NCI-H2107 treated with DMSO at 0.1 percent for 48 hours (cell line): ENCODE measurements around the gene ELAPOR2.
"Not testable (repeated sequence)": the region's sequence is repeated elsewhere in the genome, so short reads cannot be mapped to it uniquely, and the experiment has no call there.

Source experiments
- DNase-seq: peaks from one replicate; lab custom pipeline; 2025; ENCODE audit not compliant: unreplicated experiment; lab: John Stamatoyannopoulos, UW

ELAPOR2 gene

DNA sequence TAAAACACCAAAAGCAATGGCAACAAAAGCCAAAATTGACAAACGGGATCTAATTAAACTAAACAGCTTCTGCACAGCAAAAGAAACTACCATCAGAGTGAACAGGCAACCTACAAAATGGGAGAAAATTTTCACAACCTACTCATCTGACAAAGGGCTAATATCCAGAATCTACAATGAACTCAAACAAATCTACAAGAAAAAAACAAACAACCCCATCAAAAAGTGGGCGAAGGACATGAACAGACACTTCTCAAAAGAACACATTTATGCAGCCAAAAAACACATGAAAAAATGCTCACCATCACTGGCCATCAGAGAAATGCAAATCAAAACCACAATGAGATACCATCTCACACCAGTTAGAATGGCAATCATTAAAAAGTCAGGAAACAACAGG is 14.7 kb downstream of the ELAPOR2 start:
- DNase-seq: not testable (repeated sequence)

DNA sequence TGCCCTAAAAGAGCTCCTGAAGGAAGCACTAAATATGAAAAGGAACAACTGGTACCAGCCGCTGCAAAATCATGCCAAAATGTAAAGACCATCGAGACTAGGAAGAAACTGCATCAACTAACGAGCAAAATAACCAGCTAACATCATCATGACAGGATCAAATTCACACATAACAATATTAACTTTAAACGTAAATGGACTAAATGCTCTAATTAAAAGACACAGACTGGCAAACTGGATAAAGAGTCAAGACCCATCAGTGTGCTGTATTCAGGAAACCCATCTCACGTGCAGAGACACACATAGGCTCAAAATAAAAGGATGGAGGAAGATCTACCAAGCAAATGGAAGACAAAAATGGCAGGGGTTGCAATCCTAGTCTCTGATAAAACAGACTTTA is 17.9 kb downstream of the ELAPOR2 start:
- DNase-seq: not testable (repeated sequence)

DNA sequence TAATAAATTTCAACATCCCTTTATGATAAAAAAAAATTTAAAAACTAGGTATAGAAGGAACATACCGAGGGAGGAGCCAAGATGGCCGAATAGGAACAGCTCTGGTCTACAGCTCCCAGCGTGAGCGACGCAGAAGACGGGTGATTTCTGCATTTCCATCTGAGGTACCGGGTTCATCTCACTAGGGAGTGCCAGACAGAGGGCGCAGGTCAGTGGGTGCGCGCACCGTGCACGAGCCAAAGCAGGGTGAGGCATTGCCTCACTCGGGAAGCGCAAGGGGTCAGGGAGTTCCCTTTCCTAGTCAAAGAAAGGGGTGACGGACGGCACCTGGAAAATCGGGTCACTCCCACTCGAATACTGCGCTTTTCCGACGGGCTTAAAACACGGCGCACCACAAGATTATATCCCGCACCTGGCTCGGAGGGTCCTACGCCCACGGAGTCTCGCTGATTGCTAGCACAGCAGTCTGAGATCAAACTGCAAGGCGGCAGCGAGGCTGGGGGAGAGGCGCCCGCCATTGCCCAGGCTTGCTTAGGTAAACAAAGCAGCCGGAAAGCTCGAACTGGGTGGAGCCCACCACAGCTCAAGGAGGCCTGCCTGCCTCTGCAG is 19.7 kb downstream of the ELAPOR2 start:
- DNase-seq: not testable (repeated sequence)

DNA sequence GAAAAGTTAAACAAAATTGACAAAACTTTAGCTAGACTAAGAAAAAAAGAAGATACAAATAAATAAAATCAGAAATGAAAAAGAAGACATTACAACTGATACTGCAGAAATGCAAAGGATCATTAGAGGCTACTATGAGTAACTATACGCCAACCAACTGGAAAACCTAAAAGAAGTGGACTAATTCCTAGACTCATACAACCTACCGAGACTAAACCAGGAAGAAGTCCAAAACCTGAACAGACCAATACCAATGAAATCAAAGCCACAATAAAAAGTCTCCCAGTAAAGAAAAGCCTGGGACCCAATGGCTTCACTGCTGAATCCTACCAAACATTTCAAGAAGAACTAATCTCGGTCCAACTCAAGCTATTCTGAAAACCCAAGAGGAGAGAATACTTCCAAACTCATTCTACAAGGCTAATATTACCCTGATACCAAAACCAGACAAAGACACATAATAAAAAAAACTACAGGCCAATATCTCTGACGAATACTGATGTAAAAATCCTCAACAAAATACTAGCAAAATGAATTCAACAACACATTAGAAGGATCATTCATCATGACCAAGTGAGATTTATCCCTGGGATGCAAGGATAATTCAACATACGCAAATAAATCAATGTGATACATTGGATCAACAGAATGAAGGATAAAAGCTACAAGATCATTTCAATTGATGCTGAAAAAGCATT is 20.3 kb downstream of the ELAPOR2 start:
- no peak for DNase-seq

DNA sequence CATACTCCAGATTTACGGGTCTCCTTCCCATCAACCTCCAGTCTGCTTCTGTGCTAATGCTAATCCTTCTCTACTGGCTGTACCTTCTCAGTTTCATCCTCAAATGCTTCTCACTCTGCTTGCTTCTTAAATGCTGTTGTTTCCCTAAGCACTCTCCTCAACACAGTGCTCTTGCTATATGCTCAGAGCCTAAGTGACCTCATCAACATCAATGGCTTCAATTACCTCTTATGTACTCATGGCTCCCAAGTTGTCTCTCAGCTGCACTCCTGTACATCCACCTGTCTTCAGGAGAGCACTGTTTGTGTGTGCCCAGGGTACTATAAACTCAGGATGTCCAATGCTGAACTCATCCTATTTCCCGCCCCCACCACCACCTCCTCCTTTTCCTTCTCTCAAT is 22.5 kb downstream of the ELAPOR2 start:
- DNase-seq: no peak

DNA sequence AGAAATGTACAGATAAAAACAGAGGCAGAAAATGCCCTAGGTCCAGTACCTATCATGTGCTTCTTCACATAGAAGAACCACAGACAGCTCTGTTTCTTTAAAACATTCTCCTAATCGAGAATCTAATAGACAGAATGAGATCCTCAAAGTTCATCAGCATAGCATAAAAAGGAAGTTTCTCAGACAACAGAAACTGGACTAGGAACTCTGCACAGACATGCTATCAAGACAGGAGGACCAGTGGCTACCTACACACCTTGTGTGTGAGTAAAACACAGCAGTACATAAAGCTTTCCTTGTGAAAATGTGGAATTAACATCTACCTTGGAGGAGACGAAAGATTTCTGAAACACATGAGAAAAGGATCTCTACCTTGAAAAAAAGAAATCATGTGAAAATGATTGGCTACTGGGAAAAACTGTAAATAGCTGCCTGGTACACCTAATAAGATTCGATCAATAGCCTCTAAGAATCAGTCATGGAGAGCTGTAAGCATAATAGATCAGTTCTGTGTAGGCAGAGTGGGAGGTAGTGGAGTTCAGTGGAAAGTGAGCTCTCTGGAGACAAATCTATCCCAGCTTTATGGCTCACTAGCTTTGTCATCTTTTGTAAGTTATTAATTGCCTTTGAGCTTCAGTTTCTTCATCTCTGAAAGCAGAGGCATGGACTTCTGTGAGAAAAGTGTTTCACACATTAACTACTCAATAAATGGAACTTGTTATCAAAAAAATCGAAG is 26.7 kb downstream of the ELAPOR2 start:
- no peak for DNase-seq

DNA sequence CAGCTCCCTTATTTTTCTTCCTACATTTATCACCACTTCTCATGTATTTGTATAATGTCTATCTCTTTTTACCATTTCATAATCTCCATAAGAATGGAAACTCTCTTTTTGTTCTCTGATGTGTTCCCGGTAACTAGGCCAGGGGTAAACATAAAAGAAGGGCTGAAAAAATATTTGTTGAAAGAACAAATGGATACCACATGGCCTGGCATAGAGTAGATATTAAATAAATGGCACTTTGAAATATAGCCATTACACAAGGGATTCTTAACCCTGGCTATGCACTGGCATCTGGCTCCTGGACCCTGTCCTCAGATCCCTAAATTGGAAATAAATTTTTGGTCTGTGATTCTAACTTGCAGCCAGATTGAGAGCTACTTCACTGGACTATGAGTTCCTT is 30.4 kb downstream of the ELAPOR2 start:
- no peak for DNase-seq

DNA sequence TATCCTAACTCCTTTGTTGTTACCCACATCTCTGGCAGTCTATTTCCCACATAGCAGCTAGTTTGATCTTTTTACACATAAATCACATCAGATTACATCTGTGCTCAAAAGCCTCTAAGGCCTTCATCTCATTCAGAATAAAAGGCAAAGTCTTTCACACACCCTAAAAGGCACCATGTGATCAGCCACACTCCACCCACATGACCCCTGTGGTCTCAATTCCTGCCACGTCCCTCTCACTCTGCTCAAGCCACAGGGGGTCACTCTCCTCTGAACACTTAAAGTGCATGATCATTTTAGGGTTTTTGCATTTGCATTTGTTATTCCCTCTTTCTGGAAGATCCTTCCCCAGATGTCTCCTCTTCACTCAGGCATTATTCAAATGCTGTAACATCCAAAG is 30.8 kb downstream of the ELAPOR2 start:
- no peak for DNase-seq

DNA sequence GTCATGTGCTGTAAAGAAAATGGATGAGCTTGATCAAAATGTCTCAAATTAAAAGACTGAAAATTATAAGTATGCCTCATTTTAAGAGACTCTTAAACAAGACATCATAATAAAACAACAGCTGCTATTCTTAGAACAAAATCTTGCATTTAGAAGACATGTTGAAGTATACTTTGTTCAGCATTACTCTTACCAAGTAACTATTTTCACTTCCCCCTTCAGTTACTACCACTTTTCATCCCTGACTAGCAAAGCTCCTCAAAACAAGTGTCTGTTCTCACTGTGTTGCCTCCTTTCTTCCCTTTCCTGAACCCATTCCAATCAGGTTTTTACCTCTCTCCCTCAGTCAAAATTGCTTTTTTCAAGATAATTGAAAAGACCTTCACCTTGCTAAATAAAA is 31.6 kb downstream of the ELAPOR2 start:
- DNase-seq: no peak

DNA sequence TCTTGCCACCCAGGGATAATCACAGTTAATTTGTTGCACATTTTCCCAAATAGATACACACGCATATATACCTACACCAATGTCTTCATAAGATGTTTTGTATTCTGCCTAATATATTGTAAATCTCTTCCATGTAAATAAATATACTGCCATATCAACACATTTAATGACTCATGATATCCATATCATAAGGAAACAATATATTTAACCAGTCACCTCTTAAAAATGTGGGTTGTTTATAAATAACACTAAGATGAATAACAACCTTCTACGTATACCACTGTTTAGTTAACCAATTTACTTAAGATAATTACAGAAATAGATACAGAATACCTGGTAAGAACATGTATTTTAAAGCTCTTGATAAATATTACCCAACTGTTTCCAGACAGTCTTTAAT is 38.2 kb downstream of the ELAPOR2 start:
- DNase-seq: no peak

DNA sequence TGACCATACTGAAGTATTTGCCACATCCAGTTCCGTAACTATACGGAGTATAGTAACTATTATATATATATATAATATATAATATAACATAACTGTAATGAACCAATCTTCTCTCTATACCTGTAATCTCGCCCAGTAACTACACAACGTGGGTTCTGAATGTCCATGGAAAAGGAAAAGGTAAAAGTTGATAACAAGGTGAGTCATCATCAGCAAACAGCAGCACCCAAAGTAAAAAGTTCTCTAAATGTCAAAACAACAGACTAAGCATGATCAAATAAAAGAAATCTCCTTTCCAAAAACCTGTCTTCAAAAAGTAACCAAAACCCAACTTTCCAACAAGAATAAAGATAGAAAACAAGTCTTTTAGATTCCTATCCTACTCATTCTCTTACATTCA is 42.8 kb downstream of the ELAPOR2 start:
- no peak for DNase-seq

DNA sequence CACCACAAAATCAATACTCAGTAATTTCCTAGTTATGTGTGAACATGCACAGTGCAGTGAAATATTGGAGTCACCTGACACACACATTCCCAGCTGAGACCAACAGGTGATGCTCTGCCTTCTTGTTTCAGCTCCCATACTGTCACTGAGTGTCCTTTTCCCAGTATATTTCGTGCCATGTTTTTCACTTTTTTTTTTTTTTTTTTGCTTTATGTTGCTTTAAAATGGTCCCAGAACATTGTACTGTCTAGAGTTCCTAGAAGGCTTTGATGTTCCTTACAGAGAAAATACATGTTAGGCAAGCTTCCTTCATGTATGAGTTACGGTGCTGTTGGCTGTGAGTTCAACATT is 45.6 kb downstream of the ELAPOR2 start:
- no peak for DNase-seq

DNA sequence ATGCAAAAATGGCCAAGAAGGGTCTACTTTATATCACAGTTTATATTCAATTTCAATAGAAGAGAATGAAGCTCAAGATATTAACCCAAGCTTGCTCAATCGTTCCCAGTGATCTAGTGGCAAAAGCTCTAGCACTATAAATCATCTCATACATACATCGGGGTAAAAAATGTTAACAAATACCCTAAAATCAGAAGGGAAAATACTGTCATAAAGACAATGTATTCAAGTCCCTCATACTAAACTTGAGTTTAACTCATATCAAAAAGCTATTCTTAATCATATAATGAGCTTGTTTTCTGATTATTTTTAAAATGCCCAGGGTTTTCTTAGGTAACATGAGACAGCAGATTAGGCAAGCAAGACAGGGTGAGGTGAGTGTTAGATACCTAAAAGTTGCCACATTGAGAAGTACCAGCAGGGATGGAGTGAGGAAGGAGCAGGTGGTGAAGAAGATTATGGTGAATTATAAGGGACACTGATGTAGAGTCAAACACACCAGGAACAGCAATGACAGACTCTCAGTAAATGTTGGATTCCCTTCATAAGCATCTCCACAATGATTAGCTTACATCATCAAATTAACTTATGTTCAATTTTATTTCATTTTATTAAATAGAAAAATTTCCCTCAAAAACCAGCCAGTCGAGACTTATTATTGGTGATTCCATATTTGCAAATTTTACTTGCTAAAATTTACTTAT is 46.2 kb downstream of the ELAPOR2 start:
- DNase-seq: no peak
